ENCODE measurements around the gene SRRM3.

DNA sequence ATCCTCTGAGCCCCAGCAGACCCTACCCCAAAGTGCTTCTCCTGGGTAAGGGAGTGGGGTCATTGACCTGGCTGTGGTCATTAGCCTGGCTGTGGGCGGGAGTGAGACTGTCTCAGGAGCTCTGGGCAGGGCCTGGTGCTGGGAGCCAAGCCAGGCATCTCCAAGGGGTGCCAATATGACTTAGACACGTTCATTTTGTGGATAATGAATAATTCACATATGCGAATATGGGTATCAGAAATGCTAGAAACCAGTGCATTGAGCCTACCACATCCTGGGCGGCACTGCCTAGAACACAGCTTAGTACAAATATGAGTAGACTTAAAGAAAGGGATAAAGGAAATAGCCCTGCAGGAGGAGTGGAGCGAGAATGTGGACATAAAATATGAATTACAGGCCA lies 14.4 kb upstream of the SRRM3 start:
- TF ChIP-seq POLR2AphosphoS5 (IDR thresholded peaks at IDR 0.05): no peak
- TF ChIP-seq, protein P1, sequence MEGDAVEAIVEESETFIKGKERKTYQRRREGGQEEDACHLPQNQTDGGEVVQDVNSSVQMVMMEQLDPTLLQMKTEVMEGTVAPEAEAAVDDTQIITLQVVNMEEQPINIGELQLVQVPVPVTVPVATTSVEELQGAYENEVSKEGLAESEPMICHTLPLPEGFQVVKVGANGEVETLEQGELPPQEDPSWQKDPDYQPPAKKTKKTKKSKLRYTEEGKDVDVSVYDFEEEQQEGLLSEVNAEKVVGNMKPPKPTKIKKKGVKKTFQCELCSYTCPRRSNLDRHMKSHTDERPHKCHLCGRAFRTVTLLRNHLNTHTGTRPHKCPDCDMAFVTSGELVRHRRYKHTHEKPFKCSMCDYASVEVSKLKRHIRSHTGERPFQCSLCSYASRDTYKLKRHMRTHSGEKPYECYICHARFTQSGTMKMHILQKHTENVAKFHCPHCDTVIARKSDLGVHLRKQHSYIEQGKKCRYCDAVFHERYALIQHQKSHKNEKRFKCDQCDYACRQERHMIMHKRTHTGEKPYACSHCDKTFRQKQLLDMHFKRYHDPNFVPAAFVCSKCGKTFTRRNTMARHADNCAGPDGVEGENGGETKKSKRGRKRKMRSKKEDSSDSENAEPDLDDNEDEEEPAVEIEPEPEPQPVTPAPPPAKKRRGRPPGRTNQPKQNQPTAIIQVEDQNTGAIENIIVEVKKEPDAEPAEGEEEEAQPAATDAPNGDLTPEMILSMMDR (IDR thresholded peaks at IDR 0.05 in 8 of 11, conservative IDR thresholded peaks at IDR 0.05 in 3 of 11): no peak
